NB4 (cell line): ENCODE data around the gene CNOT6.

ENCODE experiments used
- CTCF ChIP-seq: IDR thresholded peaks from one replicate; pipeline ENCODE4 v1.5.1; 2012; ENCODE audit warnings: low read depth, low read length
- MAX ChIP-seq: IDR thresholded peaks from 2 replicates; pipeline ENCODE4 v1.6.1; 2011; ENCODE audit warnings: low read depth, low read length
- POLR2A ChIP-seq: IDR thresholded peaks from 2 replicates; pipeline ENCODE4 v1.6.1; 2011; ENCODE audit warnings: mild to moderate bottlenecking; ENCODE audit not compliant: insufficient read length; ENCODE audit errors: extremely low read depth

- TF ChIP-seq CTCF, result no peak
- TF ChIP-seq MAX, result no peak
- TF ChIP-seq POLR2A, result no peak
Measured at GRCh38 chr5:180466316-180466715, 27.9 kb upstream of the CNOT6 start.
